SK-N-SH (cell line): Measurements from ENCODE around the gene MCF2L2. TPM values are rescaled to one million over a fixed set of nuclear protein-coding genes. Genes with fewer than 3 reads are reported as not detected.

Source experiments
- CTCF ChIA-PET: fragments of 300-600, 350-600 bp; formaldehyde crosslinking; extraction: SDS; loops from one replicate; lab custom pipeline; 2021; lab: Yijun Ruan, JAX
- POLR2A ChIA-PET: fragments of 350-600 bp; sonication (Branson Sonifier 250); formaldehyde crosslinking; extraction: SDS; loops from one replicate; lab custom pipeline; 2020; ENCODE audit warnings: antibody characterized with exemption, inconsistent platforms; lab: Yijun Ruan, JAX
- DNase-seq: peaks from one replicate; pipeline ENCODE4 v3.0.0; 2012
- H2AFZ ChIP-seq: fragments of 200-600 bp; sonication (generic); 2 replicates; pipeline ENCODE4 v1.8.1; 2016; ENCODE audit warnings: antibody characterized with exemption, mild to moderate bottlenecking, low read depth
- H3F3A ChIP-seq: fragments of 200-600 bp; sonication (generic); replicated peaks from 2 replicates; pipeline ENCODE3; 2016; ENCODE audit warnings: antibody characterized with exemption, mild to moderate bottlenecking; ENCODE audit not compliant: insufficient read depth
- H3K27ac ChIP-seq, 2 experiments: fragments of 200-500 bp in 1 of 2; fragments of 200-600 bp in 1 of 2; sonication (Bioruptor generic) in 1 of 2; sonication (generic), shearing (Covaris generic) in 1 of 2; 2 replicates each; pipeline versions ENCODE4 v1.5.1 to v1.6.1; 2014 to 2016; ENCODE audit warnings: low read depth in 2 of 2, inconsistent platforms in 1 of 2, low read length in 1 of 2, mild to moderate bottlenecking in 1 of 2, mixed read lengths in 1 of 2
- H3K27me3 ChIP-seq: fragments of 200-600 bp; sonication (generic), shearing (Covaris generic); 2 replicates; pipeline ENCODE4 v1.6.1; 2016; ENCODE audit warnings: mixed run types; ENCODE audit not compliant: insufficient read depth
- H3K36me3 ChIP-seq, 2 experiments: fragments of 200-500 bp in 1 of 2; fragments of 200-600 bp in 1 of 2; sonication (Bioruptor generic) in 1 of 2; sonication (generic) in 1 of 2; replicated peaks in 1 of 2; 2 replicates each; pipeline versions ENCODE3 to v1.5.1; 2014 to 2016; ENCODE audit warnings: low read length in 1 of 2, mild to moderate bottlenecking in 1 of 2; ENCODE audit not compliant: insufficient read depth in 2 of 2, control insufficient read depth in 1 of 2
- H3K4me1 ChIP-seq, 2 experiments: fragments of 200-500 bp in 1 of 2; fragments of 200-600 bp in 1 of 2; sonication (Bioruptor generic) in 1 of 2; sonication (generic), shearing (Covaris generic) in 1 of 2; 2 replicates each; pipeline versions ENCODE4 v1.5.1 to v1.6.1; 2014 to 2016; ENCODE audit warnings: low read depth in 1 of 2, low read length in 1 of 2, mixed run types in 1 of 2; ENCODE audit not compliant: insufficient read depth in 2 of 2, control insufficient read depth in 1 of 2
- H3K4me2 ChIP-seq: fragments of 200-600 bp; sonication (generic), shearing (Covaris generic); 2 replicates; pipeline ENCODE4 v1.6.1; 2017; ENCODE audit warnings: mixed run types
- H3K4me3 ChIP-seq, 2 experiments: fragments of 200-500 bp in 1 of 2; fragments of 200-600 bp in 1 of 2; sonication (Bioruptor generic) in 1 of 2; sonication (generic), shearing (Covaris generic) in 1 of 2; 2 replicates each; pipeline versions ENCODE4 v1.5.1 to v1.8.1; 2014 to 2016; ENCODE audit warnings: low read depth in 2 of 2, inconsistent platforms in 1 of 2, low read length in 1 of 2, mild to moderate bottlenecking in 1 of 2, mixed read lengths in 1 of 2, moderate library complexity in 1 of 2
- H3K79me2 ChIP-seq: fragments of 200-600 bp; sonication (generic); 2 replicates; pipeline ENCODE4 v1.8.1; 2017; ENCODE audit warnings: mild to moderate bottlenecking; ENCODE audit not compliant: insufficient read depth
- H3K9ac ChIP-seq: fragments of 200-600 bp; sonication (generic); 2 replicates; pipeline ENCODE4 v1.6.1; 2017; ENCODE audit warnings: mixed run types
- H3K9me2 ChIP-seq: fragments of 200-600 bp; sonication (generic); 2 replicates; pipeline ENCODE4 v1.6.1; 2017; ENCODE audit warnings: mixed run types
- H3K9me3 ChIP-seq: fragments of 200-600 bp; sonication (generic); 2 replicates; pipeline ENCODE4 v1.6.1; 2017; ENCODE audit warnings: mixed run types, mild to moderate bottlenecking, moderate library complexity
- H4K20me1 ChIP-seq: fragments of 200-600 bp; sonication (generic); 2 replicates; pipeline ENCODE4 v1.6.1; 2017; ENCODE audit warnings: mild to moderate bottlenecking, mixed run types; ENCODE audit not compliant: insufficient read depth
- ELF1 ChIP-seq: IDR thresholded peaks from 2 replicates; pipeline ENCODE4 v1.4.0; 2012
- EP300 ChIP-seq, 2 experiments: IDR thresholded peaks; 2 replicates each; pipeline versions ENCODE4 v1.4.0 to v1.6.1; 2012; ENCODE audit warnings: borderline replicate concordance in 1 of 2, low read depth in 1 of 2, low read length in 1 of 2
- FOXJ3 ChIP-seq: sonication (generic); formaldehyde crosslinking; IDR thresholded peaks from 2 replicates; pipeline ENCODE4 v1.5.1; 2020; ENCODE audit warnings: mild to moderate bottlenecking, missing genetic modification reagents
- FOXM1 ChIP-seq: IDR thresholded peaks from 2 replicates; pipeline ENCODE4 v1.4.0; 2012; ENCODE audit warnings: low read depth, mild to moderate bottlenecking
- GABPA ChIP-seq: IDR thresholded peaks from 2 replicates; pipeline ENCODE4 v1.4.0; 2012; ENCODE audit warnings: low read depth, mild to moderate bottlenecking
- JUND ChIP-seq: IDR thresholded peaks from 2 replicates; pipeline ENCODE4 v1.4.0; 2012
- NRF1 ChIP-seq: IDR thresholded peaks from 2 replicates; pipeline ENCODE4 v1.6.1; 2012; ENCODE audit warnings: low read depth, mild to moderate bottlenecking, low read length
- RAD21 ChIP-seq: IDR thresholded peaks from 2 replicates; pipeline ENCODE4 v1.6.1; 2012; ENCODE audit warnings: mild to moderate bottlenecking, low read length
- RFX5 ChIP-seq: IDR thresholded peaks from 2 replicates; pipeline ENCODE4 v1.6.1; 2012; ENCODE audit warnings: mild to moderate bottlenecking, improper control_type of control experiment, low read length
- RXRA ChIP-seq: IDR thresholded peaks from 2 replicates; pipeline ENCODE4 v1.4.0; 2012; ENCODE audit warnings: low read depth, mild to moderate bottlenecking, borderline replicate concordance
- SIN3A ChIP-seq: IDR thresholded peaks from 2 replicates; pipeline ENCODE4 v1.6.1; 2012; ENCODE audit warnings: low read depth, mild to moderate bottlenecking, low read length, moderate library complexity, borderline replicate concordance
- TCF12 ChIP-seq: IDR thresholded peaks from 2 replicates; pipeline ENCODE4 v1.4.0; 2012
- TEAD4 ChIP-seq: IDR thresholded peaks from 2 replicates; pipeline ENCODE4 v1.4.0; 2012; ENCODE audit warnings: mild to moderate bottlenecking, borderline replicate concordance; ENCODE audit not compliant: insufficient read depth
- USF1 ChIP-seq: IDR thresholded peaks from 2 replicates; pipeline ENCODE4 v1.4.0; 2012; ENCODE audit warnings: low read depth, borderline replicate concordance
- YY1 ChIP-seq: IDR thresholded peaks from 2 replicates; pipeline ENCODE4 v1.4.0; 2012; ENCODE audit warnings: low read depth, mild to moderate bottlenecking
- ZBTB33 ChIP-seq: IDR thresholded peaks from 2 replicates; pipeline ENCODE4 v1.4.0; 2012; ENCODE audit warnings: low read depth, borderline replicate concordance
- WGBS: methylation state at CpG from one replicate; pipeline ENCODE4 v1.1.6; 2017; ENCODE audit warnings: low lambda C conversion rate; 5-methylcytosine and 5-hydroxymethylcytosine counted together
- polyA plus RNA-seq, 3 experiments: library from polyadenylated mRNA; depleted of rRNA; stranded (reverse); fragments of >200 nt; gene quantifications; 2 replicates each; pipeline ENCODE4 v1.2.3, GENCODE V29; 2012
- TF ChIP-seq, protein P1 (sequence below): fragments of 150-350 bp; IDR thresholded peaks from 2 replicates; pipeline ENCODE4 v1.6.1; 2016; ENCODE audit warnings: mild to moderate bottlenecking, low read depth, low read length
- TF ChIP-seq, protein P2 (sequence below): IDR thresholded peaks from 2 replicates; pipeline ENCODE4 v1.6.1; 2012; ENCODE audit warnings: mild to moderate bottlenecking, low read depth, low read length, moderate library complexity
- TF ChIP-seq, protein P3 (sequence below): IDR thresholded peaks from 2 replicates; pipeline ENCODE4; 2012

Gene MCF2L2
- polyA plus RNA-seq, 1 of the 3 experiments (the other 2 are of a cell fraction): 0.56 TPM

DNA sequence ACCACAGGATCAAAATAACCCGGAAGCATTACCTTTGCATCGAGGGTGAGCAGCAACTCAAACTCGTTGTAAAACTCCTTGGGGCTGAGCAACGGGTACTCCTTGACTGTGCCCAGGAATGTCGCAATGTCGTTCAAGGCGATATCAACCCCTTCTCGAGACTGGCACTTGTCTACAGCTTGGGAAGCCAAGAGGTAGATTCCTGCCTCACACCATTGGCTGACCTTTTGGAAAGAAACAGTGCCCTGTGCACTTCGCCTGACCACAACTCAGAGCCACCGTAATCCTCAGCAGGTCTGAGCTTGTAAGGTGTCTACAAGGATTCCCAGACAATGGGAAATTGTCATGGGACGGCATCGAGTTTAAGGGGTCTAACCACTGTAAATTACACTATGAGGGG is 131.5 kb downstream of the MCF2L2 start:
- H3K4me1 ChIP-seq: peaks cover 0 to 18% of the 10 kb centered on the region in 2 experiments; a peak in 2 of 4 replicates
- H3F3A ChIP-seq: peaks cover 4% of the 10 kb centered on the region
- no peaks in the 10 kb centered on the region for H3K27me3 ChIP-seq
- no peaks in the 10 kb centered on the region for H3K9me3 ChIP-seq
- TF ChIP-seq, protein P1, sequence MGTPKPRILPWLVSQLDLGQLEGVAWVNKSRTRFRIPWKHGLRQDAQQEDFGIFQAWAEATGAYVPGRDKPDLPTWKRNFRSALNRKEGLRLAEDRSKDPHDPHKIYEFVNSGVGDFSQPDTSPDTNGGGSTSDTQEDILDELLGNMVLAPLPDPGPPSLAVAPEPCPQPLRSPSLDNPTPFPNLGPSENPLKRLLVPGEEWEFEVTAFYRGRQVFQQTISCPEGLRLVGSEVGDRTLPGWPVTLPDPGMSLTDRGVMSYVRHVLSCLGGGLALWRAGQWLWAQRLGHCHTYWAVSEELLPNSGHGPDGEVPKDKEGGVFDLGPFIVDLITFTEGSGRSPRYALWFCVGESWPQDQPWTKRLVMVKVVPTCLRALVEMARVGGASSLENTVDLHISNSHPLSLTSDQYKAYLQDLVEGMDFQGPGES: no peak
- TF ChIP-seq FOXM1: no peak
- TF ChIP-seq NRF1: no peak
- TF ChIP-seq SIN3A: no peak
- TF ChIP-seq ELF1: no peak
- TF ChIP-seq USF1: no peak
- TF ChIP-seq RAD21: no peak
- no peak overlapping the region for H2AFZ ChIP-seq
- H3K79me2 ChIP-seq: no peaks in the 10 kb centered on the region
- H3K9ac ChIP-seq: no peak overlapping the region
- H4K20me1 ChIP-seq: no peaks in the 10 kb centered on the region
- H3K27ac ChIP-seq: no peak overlapping the region
- H3K36me3 ChIP-seq: peaks cover 0 to 3% of the 10 kb centered on the region in 2 experiments
- WGBS: 96% methylated on average over 11 of the region's 12 CpGs
- no peak overlapping the region for H3K4me3 ChIP-seq
- H3K9me2 ChIP-seq: no peaks in the 10 kb centered on the region
- CTCF ChIA-PET: no interaction called here
- no peak for DNase-seq
- POLR2A ChIA-PET: no interaction called here
- H3K4me2 ChIP-seq: no peak overlapping the region

- Histone ChIP-seq H3F3A (peaks cover 4% of the 10 kb centered on the region), H3K4me1 (peaks cover 0 to 18% of the 10 kb centered on the region in 2 experiments; a peak in 2 of 4 replicates), H3K9me3 (no peaks in the 10 kb centered on the region), H3K4me2 (no peak overlapping the region), H2AFZ (no peak overlapping the region), H3K27ac (no peak overlapping the region), H3K79me2 (no peaks in the 10 kb centered on the region), H3K27me3 (no peaks in the 10 kb centered on the region), H3K9me2 (no peaks in the 10 kb centered on the region), H3K9ac (no peak overlapping the region), H4K20me1 (no peaks in the 10 kb centered on the region), H3K36me3 (peaks cover 0 to 3% of the 10 kb centered on the region in 2 experiments), H3K4me3 (no peak overlapping the region)
- 56% methylated on average over 3 of the region's 3 CpGs for WGBS
- ChIA-PET CTCF (no interaction called here), POLR2A (no interaction called here)
- no peak for DNase-seq
- TF ChIP-seq TCF12 (no peak), ELF1 (no peak), EP300 (IDR thresholded peaks at IDR 0.05; ENCODE audit: borderline replicate concordance in 1 of 2, low read depth in 1 of 2, low read length in 1 of 2) (no peak), ZBTB33 (no peak), RFX5 (no peak), TEAD4 (no peak), YY1 (no peak), GABPA (no peak), JUND (no peak), RXRA (no peak), FOXJ3 (no peak), SIN3A (no peak)
- TF ChIP-seq, protein P2, sequence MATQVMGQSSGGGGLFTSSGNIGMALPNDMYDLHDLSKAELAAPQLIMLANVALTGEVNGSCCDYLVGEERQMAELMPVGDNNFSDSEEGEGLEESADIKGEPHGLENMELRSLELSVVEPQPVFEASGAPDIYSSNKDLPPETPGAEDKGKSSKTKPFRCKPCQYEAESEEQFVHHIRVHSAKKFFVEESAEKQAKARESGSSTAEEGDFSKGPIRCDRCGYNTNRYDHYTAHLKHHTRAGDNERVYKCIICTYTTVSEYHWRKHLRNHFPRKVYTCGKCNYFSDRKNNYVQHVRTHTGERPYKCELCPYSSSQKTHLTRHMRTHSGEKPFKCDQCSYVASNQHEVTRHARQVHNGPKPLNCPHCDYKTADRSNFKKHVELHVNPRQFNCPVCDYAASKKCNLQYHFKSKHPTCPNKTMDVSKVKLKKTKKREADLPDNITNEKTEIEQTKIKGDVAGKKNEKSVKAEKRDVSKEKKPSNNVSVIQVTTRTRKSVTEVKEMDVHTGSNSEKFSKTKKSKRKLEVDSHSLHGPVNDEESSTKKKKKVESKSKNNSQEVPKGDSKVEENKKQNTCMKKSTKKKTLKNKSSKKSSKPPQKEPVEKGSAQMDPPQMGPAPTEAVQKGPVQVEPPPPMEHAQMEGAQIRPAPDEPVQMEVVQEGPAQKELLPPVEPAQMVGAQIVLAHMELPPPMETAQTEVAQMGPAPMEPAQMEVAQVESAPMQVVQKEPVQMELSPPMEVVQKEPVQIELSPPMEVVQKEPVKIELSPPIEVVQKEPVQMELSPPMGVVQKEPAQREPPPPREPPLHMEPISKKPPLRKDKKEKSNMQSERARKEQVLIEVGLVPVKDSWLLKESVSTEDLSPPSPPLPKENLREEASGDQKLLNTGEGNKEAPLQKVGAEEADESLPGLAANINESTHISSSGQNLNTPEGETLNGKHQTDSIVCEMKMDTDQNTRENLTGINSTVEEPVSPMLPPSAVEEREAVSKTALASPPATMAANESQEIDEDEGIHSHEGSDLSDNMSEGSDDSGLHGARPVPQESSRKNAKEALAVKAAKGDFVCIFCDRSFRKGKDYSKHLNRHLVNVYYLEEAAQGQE: no peak
- TF ChIP-seq, protein P3, sequence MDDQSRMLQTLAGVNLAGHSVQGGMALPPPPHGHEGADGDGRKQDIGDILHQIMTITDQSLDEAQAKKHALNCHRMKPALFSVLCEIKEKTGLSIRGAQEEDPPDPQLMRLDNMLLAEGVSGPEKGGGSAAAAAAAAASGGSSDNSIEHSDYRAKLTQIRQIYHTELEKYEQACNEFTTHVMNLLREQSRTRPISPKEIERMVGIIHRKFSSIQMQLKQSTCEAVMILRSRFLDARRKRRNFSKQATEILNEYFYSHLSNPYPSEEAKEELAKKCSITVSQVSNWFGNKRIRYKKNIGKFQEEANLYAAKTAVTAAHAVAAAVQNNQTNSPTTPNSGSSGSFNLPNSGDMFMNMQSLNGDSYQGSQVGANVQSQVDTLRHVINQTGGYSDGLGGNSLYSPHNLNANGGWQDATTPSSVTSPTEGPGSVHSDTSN: no peak
Observed at GRCh38 chr3:183295211-183295610, 133.2 kb downstream of the MCF2L2 start.
